GM18517 (cell line): ENCODE measurements around the gene PXN.
A peak's percentile ranks its signal among the peaks of the same experiment; 100 is the strongest.
"Not testable (repeated sequence)": the region's sequence is repeated elsewhere in the genome, so short reads cannot be mapped to it uniquely, and the experiment has no call there.

ENCODE experiments used
- ATAC-seq: cut with Tn5 transposase; IDR thresholded peaks from one replicate; pipeline ENCODE4 v1.9.1; 2021; ENCODE audit warnings: mild to moderate bottlenecking, moderate library complexity; ENCODE audit not compliant: unreplicated experiment

PXN gene

DNA sequence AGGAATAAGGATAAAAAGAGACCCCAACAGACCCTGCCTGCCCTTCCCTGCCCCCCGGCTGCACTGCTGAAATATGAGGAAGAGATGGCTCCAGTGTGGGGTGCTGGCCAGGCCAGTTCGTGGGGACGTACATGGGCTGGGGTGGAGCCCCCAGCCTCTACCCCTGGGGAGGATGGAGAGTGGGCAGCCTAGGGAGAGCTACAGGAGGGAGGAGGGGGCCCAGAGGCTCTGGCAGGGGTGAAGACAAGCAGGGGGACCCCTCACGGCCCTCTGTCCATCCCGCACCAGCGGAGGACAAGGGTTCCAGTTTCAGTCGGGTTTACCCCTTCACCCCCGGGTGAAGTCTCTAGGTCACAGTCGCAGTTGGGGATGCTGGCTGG lies 53.6 kb downstream of the PXN start:
- ATAC-seq = no peak

DNA sequence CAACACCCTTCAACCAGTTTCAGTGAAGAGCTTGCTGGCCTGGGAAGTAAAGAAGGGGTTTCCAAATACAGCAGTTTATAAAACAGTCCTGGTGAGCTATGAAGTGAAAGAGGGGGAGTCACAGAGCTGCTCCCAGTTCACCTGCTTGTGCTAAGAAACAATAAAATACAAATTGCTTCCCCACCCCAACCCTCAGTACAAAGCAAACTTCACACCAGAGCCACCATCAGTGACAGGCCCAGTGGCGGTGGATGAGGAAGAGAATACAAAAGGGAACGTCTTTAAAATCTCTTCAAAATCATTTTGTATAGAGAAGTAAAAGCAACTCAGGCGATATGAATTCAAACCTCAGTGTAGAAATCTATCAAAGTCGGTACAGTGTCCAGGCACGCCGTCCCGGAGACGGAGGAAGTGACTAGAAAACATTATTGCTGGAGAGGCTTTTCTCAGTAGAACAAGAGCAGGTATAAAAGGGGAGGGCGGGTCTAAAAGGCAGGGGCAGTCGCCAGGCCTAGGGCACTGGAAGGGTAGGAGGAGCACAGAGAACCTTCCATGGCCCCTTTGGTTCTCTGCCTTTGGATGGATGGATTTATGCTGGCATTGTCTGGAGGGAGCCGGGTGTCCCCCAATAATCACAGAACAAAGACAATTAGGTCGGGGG lies 54.2 kb downstream of the PXN start:
- ATAC-seq = no peak

DNA sequence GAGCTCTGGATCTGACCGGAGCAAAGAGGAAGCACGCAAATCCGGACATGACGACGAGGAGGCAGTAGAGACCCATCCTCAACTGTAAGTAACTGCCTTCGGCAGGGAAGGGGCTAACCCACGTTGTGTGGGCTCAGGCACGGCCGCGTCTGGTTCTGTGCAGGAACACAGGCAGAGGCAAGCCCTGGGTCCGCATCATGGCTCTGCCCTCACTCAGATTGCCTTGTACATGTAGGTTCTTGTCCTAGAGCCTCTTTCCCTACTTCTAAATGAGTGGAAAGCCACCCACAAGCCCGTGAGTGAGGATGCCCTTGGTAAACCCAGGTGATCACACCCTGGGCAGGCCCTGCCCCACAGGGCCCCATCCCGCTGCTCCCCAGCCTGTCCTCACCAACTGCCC lies 55.7 kb downstream of the PXN start:
- ATAC-seq = no peak

DNA sequence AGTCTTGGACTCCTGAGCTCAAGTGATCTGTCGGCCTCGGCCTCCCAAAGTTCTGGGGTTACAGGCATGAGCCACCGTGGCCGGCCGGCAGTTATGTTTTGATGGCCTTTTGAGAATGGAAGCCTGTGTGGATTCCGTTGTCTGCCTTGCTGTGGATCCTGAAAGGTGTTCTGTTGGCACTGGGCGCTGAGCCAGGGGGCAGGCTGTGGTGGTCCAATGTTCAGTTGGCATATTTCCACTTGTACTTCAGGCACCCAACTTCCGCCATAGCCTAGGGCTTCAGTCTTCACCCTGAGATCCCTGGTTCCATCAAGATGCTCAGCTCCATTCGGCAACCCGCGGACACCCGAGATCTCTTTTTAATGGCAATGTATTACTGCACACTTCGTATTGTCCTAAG lies 58.3 kb downstream of the PXN start:
- no peak for ATAC-seq

DNA sequence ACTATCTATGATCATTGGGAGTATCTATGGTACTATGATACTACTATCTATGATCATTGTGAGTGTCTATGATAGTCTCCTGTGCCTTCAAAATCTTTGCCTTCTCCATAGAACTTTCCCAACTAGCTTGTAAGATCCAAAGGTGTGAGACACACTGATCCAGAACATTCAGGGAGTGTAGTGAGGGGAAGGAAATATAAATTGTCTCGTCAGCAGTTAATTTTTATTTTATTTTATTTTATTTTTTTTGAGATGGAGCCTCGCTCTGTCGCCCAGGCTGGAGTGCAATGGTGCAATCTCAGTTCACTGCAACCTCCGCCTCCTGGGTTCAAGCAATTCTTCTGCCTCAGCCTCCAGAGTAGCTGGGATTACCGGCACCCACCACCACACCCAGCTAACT lies 58.7 kb downstream of the PXN start:
- ATAC-seq = not testable (repeated sequence)

DNA sequence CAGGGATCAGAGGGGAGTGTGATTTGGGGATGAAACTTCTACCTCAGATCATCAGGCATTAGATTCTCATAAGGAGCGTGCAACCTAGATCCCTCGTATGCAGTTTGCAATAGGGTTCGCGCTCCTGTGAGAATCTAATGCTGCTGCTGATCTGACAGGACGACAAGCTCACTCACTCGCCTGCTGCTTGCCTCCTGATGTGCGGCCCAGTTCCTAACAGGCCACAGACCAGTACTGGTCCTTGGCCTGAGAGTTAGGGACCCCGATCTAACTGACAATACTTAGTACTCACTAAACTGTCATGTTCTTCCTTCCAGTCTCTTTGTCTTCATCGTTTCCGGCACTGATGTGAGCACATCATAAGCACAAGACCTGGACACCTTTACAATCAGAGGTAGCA lies 59.3 kb downstream of the PXN start:
- no peak for ATAC-seq

DNA sequence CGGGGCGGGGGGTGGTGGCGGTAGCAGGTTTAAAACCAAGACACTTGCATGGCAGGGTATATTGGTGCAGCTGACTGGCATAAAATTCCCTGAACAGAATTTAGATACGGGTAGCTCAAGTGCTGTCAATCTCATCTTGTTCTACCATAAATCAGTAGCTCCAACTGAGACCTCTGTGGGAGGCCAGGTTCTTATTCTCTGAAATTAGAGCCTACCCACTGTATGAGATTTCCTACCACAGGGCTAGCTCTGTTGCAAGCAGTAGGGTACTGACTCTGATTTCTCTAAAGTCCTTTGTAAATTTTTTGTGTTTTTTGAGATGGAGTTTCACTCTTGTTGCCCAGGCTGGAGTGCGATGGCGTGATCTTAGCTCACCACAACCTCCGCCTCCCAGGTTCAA lies 61.4 kb downstream of the PXN start:
- ATAC-seq = no peak

DNA sequence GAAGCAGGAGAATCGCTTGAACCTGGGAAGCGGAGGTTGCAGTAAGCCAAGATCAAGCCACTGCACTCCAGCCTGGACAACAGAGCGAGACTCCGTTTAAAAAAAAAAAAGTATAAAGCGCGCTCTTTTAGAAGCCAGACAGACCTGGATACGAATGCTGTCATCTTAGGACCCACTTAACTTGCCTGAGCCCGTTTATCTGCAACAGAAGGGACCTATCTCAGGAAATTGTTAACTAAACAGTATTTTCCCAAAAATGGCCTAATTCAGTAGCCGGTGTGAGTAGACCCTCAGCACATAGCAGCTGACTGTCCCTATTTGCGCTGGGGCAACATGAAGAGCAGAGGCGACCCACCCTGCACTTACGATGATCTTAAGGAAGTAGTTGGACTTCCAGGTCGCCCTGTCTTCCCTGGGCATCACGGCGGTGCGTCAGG lies 65.1 kb downstream of the PXN start:
- no peak for ATAC-seq

DNA sequence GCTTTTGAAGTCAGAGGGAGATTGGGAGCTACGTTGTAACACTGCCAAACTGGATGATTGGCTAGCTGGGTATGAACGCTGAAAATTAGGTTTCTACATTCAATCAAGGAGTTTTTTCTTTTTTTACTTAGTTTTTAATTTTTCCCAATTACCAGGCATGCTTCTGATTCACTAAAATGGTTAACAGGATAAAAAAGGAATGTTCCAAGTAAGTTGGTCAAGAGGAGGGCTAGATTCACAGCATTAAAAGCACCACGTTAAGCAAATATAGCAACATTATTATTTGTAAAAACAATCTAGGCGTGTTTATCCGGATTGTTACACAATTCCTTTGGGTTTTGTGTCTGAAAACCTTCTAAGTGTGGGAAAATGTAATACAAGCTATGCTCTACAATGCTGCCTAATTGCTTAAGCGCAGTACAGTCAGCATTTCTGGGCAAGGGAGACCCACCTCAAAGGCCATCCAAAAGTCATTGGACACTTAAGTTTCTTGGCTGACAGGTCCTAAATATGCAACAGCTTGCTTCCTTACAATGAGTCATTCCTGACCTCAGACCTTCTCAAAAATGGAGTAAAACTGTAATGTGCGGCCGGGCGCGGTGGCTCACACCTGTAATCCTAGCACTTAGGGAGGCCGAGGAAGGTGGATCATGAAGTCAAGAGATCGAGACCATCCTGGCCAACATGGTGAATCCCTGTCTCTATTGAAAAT lies 65.8 kb downstream of the PXN start:
- no peak for ATAC-seq

DNA sequence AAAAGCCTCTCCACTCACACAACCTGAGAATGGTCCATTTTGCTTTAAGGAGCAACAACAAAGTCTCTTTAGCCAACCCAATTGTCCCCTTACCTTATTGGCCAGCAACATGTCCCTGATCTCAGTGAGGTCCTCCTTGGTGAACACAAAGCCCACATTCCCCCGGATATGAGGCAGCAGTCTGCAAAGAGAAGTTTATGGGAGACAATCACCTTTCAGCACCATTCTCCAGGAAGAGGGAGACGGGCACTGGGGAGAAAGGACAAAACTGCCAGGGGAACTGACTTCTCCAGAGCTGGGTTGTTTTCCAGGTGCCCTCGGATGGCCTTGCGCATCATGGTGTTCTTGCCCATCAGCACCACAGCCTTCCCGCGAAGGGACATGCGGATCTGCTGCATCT lies 66.5 kb downstream of the PXN start:
- no peak for ATAC-seq

DNA sequence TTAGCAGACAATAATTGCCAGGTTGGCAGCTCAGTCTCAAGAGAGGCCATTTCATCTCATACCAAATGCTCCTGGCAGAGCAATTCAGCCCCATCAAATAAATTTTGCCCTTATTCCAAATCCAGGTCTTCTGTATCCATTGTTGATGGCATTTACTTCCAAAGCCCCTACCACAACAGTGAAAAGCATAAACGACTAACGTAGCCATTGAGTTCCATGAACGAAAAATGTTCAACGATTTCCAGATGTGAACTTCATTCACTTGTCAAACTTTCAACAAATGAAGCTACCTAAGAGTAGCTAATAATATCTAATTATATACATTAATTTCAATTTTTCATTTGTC lies 68.0 kb downstream of the PXN start:
- no peak for ATAC-seq

DNA sequence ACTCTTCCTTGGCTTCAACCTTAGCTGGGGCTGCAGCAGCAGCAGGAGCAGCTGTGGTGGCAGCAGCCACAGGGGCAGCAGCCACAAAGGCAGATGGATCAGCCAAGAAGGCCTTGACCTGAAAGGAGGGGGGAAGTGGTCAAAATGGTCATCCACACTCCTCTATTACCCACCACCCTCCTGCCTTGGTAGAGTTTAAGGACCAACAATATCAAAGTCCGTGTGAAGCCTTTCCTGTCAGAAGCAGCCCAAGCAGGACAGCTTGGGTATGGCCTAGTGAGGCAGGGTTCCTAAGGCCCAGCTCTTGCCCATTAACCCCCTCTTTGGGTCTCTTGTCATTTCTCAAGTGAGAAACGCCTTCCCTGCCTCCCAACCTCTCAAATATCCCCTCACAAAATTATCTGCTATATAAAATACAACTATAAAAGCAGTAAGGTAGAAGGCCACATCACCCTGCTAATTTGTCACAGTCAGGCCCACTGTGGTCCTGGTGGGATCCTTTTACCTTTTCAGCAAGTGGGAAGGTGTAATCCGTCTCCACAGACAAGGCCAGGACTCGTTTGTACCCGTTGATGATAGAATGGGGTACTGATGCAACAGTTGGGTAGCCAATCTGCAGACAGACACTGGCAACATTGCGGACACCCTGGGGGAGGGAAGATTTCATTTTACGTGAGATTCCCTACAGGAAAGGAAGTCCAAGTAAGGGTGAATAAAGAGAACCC lies 68.6 kb downstream of the PXN start:
- ATAC-seq = not testable (repeated sequence)

DNA sequence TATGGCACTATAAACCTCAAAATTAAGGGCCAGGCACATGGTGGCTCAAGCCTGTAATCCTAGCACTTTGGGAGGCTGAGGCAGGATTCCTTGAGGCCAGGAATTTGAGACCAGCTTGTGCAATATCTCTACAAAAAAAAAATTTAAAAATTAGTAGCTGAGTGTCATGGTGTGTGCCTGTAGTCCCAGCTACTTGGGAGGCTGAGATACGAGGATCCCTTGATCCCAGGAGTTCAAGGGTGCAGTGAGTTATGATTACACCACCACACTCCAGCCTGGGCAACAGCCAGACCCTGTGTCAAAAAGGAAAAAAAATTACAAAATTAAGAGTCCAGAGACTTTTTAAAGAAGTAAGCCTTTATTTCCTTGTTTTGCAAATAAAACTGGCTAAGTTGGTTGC lies 69.2 kb downstream of the PXN start:
- ATAC-seq = no peak

DNA sequence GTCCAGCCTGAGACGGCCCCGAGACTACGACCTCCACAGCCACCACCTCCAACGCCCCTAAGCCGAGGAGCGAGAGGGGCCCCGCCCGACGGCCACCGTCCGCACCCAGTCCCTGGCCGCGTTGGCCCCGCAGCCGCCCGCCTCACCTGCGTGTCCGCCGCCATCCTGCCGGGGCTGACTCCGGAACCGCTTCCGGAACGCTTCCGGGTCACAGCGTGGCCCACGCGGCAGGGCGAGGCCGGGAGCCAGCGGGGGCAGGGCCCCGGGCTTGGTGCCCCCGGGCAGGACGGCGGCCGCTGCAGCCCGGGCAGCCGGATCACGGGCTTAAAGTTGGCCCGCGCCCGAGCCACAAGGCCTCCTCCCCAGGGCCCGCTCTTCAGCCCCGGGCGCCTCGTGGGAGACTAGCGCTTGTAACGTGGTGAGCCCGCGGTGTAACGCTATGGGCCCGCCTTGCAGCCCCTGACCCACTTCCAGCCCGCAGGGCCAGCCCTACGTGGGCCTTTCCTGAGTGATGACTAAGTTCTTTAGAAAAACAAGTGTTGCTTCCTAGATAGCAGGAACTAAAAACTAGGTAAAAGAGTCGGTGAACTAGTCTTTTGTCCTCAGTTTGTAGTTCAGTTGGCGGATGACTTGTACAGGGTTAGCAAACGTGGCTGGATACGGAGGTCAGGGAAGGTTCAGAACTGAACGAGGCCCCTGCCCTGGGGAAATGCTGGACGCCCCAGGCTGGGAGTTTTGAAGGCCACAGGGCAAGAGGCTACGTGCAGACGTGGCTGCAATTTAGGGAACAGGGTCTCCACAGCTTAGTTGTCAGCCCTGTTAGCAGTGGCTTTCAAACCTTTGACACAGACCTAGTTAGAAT lies 70.8 kb downstream of the PXN start, which contains the start of gene GCN1:
Gene GCN1 (minus strand): TSS at position 182 of the 862 bp plus-strand sequence. CDS start 18 bp downstream, at position 164.
- ATAC-seq = peak; percentile 58

DNA sequence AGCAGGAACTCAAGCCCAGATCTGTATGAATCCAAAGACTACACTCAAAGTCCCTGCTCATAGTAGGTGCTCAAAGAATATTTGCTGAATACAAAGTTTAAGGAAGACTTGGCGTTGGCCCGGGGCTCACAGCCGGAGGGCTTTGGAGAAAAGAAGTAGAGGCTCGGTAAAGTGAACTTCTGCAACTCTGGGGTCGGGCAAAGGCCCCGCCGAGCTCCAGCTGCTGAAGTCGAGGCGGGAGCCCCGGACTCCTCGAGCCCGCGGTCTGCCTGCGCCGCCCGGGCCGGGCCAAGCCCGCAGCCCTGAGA lies 71.3 kb downstream of the PXN start:
- ATAC-seq = peak; percentile 25

DNA sequence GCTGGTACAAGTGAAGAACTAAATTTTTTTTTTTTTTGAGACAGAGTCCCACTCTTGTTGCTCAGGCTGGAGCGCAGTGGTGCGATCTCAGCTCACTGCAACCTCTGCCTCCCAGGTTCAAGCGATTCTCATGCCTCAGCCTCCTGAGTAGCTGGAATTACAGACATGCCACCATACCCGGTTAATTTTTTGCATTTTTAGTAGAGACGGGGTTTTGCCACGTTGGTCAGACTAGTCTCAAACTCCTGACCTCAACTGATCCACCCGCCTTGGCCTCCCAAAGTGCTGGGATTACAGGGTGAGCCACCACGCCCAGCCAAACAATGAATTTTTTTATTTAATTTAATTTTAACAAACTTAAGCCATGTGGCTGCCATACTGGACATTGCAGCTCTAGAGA lies 72.2 kb downstream of the PXN start:
- not testable (repeated sequence) for ATAC-seq

DNA sequence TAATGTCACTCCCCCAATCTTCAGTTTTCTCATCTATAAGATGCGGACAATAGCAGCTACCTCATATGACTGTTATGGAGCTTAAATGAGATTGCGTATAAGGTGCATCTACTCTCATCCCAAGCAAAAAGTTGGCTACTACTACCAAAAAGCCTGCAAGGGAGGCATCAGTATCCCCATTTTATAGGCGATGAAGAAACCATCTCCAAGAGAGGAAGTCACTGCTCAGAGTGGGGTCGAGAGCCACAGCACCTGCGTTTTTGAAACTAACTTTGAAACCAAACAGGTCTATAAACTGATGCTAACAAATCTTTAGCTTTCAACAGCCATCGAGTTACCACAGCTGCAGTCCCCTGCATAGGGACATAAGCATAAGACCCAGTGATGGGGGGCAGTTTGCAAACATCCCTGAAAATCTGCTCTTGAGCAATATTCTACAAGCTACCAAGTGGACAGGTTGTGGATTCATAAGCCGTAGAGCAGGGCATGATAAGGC lies 74.5 kb downstream of the PXN start:
- ATAC-seq = no peak

DNA sequence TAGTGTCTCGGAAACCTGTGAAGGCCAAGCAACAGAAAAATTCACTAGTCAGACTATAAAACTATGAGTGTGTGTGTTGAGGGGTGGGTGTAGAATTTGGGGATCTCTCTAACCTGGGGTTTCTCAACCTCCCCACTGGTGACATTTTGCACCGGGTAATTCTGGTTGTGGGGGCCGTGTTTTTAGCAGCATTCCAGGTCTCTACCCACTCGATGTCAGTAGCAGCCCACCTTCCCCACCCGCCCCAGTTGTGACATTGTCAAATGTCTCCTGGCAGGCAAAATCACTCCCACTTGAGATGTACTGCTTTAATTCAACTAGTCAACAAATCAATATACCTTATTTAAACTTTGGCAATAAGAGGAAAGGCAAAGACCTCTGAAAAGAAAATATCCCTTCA lies 75.1 kb downstream of the PXN start:
- no peak for ATAC-seq

DNA sequence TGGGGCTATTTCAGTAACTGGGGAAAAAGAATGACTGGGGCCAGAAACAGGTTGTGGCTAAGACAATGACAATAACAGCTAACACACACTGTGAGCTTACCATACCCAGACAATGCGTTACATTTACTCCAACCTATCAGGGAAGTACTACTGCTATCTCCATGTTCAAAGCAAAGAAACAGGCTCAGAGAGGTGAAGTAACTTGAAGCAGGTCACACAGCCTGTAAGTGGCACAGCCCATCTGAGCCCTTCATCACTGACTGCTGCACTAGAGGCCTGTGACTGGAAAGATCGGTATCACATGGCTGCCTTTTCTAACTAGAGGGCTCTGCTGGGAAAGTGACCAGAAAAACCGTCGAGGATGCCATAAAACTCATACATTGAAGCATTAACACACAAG lies 78.9 kb downstream of the PXN start:
- no peak for ATAC-seq

DNA sequence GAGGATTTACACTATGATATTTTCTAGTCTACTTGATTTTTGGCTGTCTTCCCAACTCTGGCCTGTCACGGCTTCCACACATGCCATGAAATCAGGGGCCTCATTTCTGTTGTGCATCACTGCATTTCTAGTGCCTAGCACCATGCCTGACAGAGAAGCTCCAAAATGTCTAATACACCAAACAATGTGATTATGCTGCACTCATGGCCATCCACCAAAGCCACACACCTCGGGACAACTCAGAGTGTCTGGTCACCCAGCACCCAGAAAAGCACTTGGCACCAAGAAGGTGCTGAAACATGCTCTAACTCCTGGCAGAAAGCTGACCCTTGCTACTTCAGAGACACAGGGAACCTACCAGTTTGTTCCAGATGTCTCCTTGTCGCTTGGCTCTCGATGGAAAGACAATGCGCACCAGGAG lies 82.3 kb downstream of the PXN start:
- ATAC-seq = no peak

DNA sequence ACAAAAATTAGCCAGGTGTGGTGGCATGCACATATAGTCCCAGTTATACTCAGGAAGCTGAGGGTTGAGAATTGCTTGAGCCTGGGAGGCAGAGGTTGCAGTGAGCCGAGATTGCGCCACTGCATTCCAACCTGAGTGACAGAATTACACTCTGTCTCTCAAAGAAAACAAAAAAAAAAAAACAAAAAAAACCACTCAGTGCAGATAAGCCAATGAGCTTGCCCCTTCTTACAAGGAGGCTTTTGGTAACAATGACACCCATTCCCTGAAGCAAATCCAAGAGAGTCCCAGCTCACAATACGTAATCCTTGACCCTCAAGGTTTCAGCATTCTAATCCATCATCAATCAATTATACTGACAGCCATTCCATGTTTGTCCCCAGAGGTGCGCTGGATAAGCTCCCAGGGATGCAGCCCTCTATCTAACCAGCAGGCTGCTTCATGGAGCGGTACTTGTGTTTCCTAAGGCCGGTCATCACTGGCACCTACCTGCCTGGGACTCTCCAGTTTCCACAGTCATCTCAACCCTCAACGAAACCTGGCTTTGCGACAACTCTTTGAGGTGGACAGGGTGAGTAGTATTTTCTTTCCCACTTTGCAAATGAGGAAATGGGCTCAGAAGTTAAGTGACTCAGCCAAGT lies 83.4 kb downstream of the PXN start:
- no peak for ATAC-seq
